ENCODE measurements around the gene GJC3. TPM values are rescaled to one million over a fixed set of nuclear protein-coding genes. Genes with fewer than 3 reads are reported as not detected.

The GJC3 gene
- total and polyA plus RNA-seq, 2 of the 13 experiments (the other 11 are each of a cell fraction or from before 2014, with no cell fraction given): 0.75 to 1.4 TPM

DNA sequence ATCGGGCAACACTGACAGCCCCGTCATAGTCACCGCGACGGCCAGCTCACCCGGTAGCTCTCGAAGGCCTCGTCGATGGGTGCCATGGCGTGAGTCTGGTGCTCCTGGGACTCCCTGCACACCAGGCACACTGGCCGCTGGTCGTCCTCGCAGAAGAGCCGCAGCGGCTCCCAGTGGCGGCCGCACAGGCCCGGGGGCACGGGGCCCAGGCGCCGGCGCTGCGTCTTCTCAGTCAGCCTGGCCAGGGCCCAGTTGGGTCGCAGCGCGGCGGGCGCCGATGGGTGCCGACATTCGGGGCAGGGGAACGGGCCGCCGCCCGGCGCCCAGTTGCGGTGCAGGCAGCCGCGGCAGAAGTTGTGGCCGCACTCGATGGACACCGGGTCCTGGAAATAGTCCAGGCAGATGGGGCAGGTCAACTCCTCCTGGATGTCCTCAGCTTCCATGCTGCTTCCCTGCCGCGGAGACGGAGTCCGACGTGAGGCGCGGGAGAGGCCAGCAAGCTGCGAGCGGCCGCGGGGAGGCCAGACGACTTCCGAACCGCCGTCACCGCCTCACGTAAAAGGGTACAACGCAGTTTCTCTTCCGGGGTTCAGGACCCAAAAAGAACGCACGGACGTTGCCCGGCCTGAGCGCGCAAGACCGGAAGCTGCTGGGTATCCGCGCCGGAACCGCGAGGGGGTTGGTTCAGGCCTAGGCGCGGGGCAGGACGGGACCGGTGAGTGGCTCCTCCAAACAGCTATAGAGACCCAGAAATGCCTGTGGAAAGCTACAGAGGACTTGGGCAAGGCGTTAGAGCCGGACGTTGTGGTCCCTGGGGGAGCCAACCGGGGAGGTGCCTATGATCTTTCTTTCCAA is 10.2 kb downstream of the GJC3 start, which contains the start of gene TRIM4 (continued):
- TF ChIP-seq, protein P1, sequence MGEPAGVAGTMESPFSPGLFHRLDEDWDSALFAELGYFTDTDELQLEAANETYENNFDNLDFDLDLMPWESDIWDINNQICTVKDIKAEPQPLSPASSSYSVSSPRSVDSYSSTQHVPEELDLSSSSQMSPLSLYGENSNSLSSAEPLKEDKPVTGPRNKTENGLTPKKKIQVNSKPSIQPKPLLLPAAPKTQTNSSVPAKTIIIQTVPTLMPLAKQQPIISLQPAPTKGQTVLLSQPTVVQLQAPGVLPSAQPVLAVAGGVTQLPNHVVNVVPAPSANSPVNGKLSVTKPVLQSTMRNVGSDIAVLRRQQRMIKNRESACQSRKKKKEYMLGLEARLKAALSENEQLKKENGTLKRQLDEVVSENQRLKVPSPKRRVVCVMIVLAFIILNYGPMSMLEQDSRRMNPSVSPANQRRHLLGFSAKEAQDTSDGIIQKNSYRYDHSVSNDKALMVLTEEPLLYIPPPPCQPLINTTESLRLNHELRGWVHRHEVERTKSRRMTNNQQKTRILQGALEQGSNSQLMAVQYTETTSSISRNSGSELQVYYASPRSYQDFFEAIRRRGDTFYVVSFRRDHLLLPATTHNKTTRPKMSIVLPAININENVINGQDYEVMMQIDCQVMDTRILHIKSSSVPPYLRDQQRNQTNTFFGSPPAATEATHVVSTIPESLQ (CRISPR knock-in tag; conservative IDR thresholded peaks at IDR 0.05): 0 out of 2 replicates have a peak, but pooled peaks have one; percentile 34
- TF ChIP-seq, protein P2, sequence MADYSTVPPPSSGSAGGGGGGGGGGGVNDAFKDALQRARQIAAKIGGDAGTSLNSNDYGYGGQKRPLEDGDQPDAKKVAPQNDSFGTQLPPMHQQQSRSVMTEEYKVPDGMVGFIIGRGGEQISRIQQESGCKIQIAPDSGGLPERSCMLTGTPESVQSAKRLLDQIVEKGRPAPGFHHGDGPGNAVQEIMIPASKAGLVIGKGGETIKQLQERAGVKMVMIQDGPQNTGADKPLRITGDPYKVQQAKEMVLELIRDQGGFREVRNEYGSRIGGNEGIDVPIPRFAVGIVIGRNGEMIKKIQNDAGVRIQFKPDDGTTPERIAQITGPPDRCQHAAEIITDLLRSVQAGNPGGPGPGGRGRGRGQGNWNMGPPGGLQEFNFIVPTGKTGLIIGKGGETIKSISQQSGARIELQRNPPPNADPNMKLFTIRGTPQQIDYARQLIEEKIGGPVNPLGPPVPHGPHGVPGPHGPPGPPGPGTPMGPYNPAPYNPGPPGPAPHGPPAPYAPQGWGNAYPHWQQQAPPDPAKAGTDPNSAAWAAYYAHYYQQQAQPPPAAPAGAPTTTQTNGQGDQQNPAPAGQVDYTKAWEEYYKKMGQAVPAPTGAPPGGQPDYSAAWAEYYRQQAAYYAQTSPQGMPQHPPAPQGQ (CRISPR knock-in tag; IDR thresholded peaks at IDR 0.05; ENCODE audit: borderline replicate concordance): no peak
- TF ChIP-seq SALL1 (CRISPR knock-in tag; IDR thresholded peaks at IDR 0.05): peak; percentile 68
- TF ChIP-seq ZNF446 (CRISPR knock-in tag; IDR thresholded peaks at IDR 0.05): peak; percentile 79
- TF ChIP-seq MIER3 (CRISPR knock-in tag; IDR thresholded peaks at IDR 0.05; ENCODE audit: borderline replicate concordance): peak; percentile 42; the same call in 1 of the 2 replicates
- TF ChIP-seq, protein P3, sequence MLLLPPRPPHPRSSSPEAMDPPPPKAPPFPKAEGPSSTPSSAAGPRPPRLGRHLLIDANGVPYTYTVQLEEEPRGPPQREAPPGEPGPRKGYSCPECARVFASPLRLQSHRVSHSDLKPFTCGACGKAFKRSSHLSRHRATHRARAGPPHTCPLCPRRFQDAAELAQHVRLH (CRISPR knock-in tag; IDR thresholded peaks at IDR 0.05; ENCODE audit: borderline replicate concordance, low read depth): peak; percentile 74; the same call in 1 of the 2 replicates
- TF ChIP-seq NCOA2 (CRISPR knock-in tag; IDR thresholded peaks at IDR 0.05): peak; percentile 40; the same call in 1 of the 2 replicates
- TF ChIP-seq ATAD3A (CRISPR knock-in tag; IDR thresholded peaks at IDR 0.05): no peak
- no peak for TF ChIP-seq SOX6 (IDR thresholded peaks at IDR 0.05)
- peak; percentile 76 for TF ChIP-seq SOX6 (CRISPR knock-in tag; IDR thresholded peaks at IDR 0.05)
- peak; percentile 87 for TF ChIP-seq HNRNPLL (IDR thresholded peaks at IDR 0.05; ENCODE audit: low read depth, low read length, poor library complexity, severe bottlenecking)
- no peak for TF ChIP-seq ZNF496 (CRISPR knock-in tag; IDR thresholded peaks at IDR 0.05; ENCODE audit: insufficient replicate concordance)
- TF ChIP-seq ZNF326 (CRISPR knock-in tag; IDR thresholded peaks at IDR 0.05; ENCODE audit: borderline replicate concordance): no peak
- 0 out of 2 replicates have a peak, but pooled peaks have one; percentile 36 for TF ChIP-seq ZNF274 (CRISPR knock-in tag; IDR thresholded peaks at IDR 0.05)
- no peak for TF ChIP-seq ZNF841 (CRISPR knock-in tag; IDR thresholded peaks at IDR 0.05; ENCODE audit: borderline replicate concordance)
- TF ChIP-seq, protein P4, sequence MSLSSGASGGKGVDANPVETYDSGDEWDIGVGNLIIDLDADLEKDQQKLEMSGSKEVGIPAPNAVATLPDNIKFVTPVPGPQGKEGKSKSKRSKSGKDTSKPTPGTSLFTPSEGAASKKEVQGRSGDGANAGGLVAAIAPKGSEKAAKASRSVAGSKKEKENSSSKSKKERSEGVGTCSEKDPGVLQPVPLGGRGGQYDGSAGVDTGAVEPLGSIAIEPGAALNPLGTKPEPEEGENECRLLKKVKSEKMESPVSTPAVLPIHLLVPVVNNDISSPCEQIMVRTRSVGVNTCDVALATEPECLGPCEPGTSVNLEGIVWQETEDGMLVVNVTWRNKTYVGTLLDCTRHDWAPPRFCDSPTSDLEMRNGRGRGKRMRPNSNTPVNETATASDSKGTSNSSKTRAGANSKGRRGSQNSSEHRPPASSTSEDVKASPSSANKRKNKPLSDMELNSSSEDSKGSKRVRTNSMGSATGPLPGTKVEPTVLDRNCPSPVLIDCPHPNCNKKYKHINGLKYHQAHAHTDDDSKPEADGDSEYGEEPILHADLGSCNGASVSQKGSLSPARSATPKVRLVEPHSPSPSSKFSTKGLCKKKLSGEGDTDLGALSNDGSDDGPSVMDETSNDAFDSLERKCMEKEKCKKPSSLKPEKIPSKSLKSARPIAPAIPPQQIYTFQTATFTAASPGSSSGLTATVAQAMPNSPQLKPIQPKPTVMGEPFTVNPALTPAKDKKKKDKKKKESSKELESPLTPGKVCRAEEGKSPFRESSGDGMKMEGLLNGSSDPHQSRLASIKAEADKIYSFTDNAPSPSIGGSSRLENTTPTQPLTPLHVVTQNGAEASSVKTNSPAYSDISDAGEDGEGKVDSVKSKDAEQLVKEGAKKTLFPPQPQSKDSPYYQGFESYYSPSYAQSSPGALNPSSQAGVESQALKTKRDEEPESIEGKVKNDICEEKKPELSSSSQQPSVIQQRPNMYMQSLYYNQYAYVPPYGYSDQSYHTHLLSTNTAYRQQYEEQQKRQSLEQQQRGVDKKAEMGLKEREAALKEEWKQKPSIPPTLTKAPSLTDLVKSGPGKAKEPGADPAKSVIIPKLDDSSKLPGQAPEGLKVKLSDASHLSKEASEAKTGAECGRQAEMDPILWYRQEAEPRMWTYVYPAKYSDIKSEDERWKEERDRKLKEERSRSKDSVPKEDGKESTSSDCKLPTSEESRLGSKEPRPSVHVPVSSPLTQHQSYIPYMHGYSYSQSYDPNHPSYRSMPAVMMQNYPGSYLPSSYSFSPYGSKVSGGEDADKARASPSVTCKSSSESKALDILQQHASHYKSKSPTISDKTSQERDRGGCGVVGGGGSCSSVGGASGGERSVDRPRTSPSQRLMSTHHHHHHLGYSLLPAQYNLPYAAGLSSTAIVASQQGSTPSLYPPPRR (CRISPR knock-in tag; IDR thresholded peaks at IDR 0.05; ENCODE audit: borderline replicate concordance): 0 out of 2 replicates have a peak, but pooled peaks have one; percentile 48
- peak; percentile 34 for TF ChIP-seq BCL6 (CRISPR knock-in tag; IDR thresholded peaks at IDR 0.05)
- no peak for TF ChIP-seq RARA (CRISPR knock-in tag; IDR thresholded peaks at IDR 0.05)
- TF ChIP-seq SP140L (CRISPR knock-in tag; IDR thresholded peaks at IDR 0.05; ENCODE audit: borderline replicate concordance): no peak

All from HepG2 (cell line).